CD4-positive, alpha-beta T cell treated with Interleukin-1 beta for 1 hour (primary cell): Measurements from ENCODE around the gene SRRT.
"Not testable (repeated sequence)": the region's sequence is repeated elsewhere in the genome, so short reads cannot be mapped to it uniquely, and the experiment has no call there.

Source experiments
- DNase-seq, 2 donors: peaks; one replicate each; pipeline ENCODE4 v3.0.0-alpha.2; 2020 to 2022

SRRT gene

DNA sequence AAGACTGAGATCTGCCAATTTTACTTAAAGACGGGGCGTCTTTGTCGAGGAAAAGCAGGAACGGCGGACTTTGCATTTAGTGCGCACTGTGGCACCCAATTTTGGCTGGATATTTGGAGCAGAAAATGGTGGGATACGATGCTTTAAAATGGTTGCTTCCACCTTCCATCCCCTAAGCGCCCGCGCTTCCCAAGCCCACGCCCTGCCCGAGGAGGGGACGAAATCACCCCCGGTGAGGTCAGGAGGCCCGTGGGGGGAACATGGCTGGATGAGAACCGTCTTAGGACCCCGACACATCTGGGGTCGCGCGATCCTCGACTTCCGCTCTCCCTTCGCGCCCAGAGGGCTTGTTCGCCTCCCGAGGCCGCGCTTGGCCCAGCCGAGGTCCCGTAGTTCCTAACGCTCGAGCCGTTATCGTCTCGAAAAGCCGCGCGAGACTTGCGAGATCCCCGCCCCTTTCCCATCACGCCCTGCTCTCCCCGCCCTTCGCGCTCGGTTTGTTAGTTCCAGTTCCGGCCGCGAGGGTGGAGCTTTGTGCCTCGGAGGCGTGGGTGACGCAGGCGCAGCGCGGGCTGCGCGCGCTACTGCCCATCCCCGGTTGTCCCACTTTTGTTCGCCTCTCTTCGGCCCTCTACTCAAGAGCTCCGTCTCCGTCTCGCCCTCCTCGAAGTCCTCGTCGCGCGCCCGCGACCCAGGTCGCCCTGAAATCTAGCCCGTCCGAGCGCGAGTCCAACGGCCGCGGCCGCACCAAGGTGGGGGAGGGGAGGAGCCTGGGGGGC, at the start of gene SRRT:
SRRT (plus strand) TSS at position 527 of the 779 bp plus-strand sequence. CDS start 488 bp downstream, outside the sequence.
- peak; percentile 97 to 98 for DNase-seq

DNA sequence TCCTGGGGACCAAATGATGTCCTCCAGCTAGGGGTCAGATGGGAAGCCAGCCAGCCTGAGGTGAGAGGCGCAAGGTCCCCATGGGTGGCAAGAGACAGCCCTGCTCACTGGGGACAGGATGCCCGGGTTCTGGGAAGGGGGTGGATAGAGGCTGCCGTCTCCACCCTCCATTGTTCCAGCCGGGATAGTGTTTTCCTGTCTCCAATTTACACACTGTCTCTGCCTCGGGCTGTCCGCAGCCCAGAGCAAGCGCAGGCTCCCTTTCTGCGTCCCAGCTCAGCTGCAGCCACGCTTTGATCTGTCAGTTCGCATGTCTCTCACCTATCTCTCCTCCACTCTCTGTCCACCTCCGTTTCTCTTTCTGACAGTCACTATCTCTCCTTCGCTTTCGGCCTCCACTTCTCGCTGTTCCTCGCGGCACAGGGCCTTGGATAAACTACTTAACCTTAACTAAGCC, 49.7 kb upstream of the SRRT start:
- no peak for DNase-seq

GRCh38 chr7:100825751-100826513, 49.0 kb upstream of the SRRT start:
- no peak for DNase-seq

GRCh38 chr7:100826514-100827329, 48.2 kb upstream of the SRRT start:
- DNase-seq = no peak

DNA sequence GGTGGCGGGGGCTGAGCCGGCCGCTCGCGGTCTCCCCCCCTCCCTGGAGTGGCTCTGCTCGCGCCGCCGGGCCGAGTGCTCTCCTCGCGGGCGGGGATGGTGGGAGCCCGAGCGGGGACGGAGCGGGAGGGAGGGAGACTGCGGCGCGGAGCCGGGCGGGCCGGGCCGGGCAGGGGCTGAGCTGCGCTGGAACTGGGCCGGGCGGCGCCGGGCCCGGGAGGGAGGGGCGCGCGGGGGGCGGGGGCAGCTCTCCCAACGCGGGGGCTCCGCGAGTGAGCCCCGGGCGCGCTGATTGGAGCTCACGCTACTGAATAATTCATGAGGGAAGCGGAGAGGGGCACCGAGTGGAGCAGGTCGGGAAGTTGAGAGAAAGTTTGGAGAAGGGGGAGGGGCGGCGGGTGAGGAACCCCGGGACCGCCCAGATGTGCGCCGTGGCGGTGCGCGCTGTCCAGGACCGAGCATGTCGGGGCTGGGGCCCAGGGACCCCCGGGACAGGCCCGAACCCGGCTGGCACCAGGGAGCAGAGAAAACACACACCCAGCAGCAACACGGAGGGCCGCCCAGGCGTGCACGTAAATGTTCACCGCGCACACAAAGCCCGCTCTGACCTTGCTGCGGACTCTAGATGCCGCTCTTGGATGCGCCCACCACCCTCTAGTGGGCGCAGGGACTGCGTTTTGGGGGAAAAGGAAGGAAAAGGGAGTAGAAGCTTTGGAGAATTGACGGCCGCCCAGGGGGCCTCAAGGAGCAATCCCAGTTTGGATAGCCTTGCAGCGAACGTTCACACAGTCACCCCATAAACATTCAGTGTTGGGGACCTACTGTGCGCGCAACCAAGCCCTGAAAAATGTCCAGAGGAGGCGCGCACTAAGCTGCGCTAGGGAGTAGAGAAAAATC, 47.3 kb upstream of the SRRT start, which contains the start of gene EPHB4:
EPHB4 (minus strand) TSS at position 194 of the 897 bp plus-strand sequence. CDS start 493 bp downstream, outside the sequence.
- no peak for DNase-seq

DNA sequence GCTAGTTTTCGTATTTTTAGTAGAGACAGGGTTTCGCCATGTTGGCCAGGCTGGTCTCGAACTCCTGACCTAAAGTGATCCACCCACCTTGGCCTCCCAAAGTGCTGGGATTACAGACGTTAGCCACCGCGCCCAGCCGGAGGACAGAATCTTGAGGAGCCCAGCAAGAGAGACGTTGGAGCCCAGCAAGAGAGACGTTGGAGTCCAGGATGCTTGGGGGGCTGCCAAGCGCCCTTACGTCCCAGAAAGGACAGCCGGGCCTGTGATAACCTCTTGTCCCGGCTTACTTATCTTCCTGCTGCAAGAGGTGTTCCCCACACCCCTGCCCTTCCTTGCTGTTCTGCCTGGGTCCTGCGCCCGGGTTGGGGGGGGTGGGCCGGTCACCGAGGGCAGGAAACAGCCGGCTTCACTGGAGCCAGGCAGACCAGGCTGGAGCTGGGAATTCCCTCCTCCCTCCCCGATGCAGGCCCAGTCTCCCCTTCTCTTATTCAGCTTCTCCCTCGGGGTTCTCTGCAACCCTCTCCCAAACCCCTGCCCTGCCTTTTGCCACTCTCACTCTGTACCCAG, 45.7 kb upstream of the SRRT start:
- DNase-seq = no peak

DNA sequence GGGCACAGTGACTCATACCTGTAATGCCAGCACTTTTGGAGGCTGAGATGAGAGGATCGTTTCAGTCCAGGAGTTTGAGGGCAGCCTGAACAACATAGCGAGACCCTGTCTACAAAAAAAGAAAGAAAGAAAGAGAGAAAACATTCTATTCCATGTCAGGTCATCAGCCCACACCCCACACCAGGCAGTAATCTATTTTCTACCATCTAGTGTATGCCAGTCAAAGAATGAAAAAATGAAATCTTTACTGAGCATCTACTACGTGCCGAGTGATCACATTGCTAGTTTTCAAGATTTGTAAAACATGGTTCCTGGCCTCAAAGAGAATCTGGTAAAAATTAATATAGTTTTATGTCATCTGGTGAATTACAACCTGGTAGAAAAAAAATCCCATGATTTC, 44.5 kb upstream of the SRRT start:
- DNase-seq = no peak

DNA sequence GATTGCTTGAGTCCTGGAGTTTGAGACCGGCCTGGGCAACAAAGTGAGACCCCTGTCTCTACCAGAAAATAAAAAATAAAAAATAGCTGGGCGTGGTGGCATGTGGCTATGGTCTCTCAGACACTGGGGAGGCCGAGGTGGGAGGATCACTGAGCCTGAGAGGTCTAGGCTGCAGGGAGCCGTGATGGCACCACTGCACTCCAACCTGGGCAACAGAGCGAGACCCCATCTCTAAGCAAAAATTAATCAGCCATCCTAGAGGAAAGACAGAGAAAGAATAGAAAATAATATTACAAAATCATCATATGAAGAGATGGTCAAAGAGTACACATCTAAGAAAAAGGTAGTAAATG, 42.6 kb upstream of the SRRT start:
- no peak for DNase-seq

- DNase-seq = no peak
Measured at GRCh38 chr7:100835903-100836811, 38.7 kb upstream of the SRRT start.

DNA sequence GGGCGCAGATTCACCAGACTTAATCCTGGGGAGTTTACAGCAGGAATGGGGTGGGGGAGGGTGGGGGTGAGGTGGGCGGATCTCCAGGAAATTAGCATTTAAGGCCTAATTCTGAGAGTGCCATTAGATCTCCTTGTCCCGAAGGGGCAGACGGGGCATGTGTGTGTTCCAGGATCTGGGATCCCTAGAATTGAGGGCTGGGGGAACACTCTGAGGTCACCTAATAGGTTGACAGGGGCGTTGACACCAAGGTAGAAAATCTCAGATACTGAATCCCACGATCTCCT, 38.1 kb upstream of the SRRT start:
- DNase-seq = no peak

- DNase-seq = peak; percentile 78 to 82
Measured at GRCh38 chr7:100837099-100837836, 37.6 kb upstream of the SRRT start.

- no peak for DNase-seq
Measured at GRCh38 chr7:100839361-100839760, 35.5 kb upstream of the SRRT start.

DNA sequence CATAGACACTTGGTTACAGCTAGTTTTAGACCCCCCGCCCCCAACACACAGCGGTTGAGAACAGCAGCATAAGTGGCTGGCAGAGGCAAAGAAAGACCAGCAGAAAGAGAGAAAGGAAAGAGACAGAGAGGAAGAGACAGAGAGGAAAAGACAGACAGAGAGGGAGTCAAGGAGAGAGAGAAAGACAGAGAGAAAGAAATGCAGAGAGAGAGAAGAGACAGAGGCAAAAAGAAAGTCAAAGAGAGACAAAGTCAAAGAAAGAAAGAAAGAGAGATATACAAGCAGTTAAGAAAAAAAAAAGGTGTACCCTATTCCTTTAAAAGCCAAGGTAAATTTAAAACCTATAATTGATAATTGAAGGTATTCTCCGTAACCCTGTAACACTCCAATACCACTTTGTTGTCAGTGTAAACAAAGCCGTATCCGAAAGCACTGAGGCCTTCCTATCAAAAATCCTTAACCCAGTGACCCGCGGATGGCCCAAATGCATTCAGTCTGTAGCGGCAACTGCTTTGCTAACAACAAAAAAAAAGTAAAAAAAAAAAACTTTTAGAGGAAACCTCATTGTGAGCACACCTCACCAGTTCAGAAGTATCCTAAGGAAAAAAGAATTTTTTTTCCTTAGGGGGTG, 34.3 kb upstream of the SRRT start:
- no peak for DNase-seq

DNA sequence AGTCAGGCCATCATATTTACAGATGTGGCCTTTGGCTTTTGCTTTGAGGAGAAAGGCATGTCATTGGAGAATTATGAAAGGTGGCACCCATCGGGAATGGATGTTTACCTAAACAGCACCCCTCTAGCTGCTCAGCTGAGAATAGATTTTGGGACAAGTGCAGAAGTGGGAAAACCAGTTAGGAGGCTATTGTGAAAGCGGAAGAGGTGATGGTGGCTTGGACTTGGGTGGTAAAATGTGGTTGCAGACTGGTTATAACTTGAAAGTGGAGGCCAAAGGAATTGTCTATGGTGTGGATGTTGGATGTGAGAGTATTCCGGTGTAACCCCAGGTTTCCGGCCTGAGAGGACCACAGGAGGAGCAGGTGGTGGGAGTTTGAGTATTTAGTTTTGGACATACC, 27.5 kb upstream of the SRRT start:
- DNase-seq = no peak

DNA sequence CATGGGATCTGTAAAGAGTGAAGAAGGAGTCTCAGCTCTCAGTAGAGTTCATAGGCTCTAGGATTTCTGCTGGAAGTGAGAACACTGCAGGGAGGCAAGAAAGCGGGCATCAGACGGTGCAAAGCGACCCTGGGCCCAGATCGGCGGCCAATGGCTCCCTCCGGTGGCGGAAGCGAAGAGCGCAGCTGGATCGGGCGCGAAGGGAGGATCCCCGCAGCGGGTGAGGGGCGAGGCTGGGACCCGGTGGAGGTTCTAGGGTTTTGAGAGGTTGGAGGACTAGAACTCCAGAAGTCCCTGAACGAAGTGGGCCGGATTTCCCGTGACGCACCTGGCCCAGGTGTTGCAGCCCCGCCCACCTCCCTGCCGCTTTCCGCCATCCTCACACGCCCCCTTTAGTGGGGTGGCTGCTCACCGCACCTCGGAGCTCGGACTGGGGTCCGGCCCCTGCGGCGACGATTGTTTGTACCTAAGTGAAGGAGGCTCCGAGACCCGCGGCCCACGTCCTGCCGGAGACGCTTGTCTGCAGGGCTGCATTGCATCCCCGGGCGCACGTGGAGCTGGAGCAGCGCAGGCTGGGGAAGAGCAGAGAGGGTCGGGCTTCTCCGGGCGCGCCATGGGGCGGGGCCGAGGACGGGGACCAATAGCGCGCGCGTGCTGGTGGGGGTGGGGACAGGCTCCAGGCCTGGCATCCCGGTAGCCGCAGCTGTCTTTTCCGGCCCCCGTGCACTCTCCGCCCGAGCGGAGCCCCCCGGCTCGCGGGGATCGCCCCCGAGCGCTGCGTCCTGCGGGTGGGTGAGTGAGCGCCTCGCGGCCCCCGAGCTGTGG, 22.6 kb upstream of the SRRT start, which contains the start of gene SLC12A9:
SLC12A9 (plus strand) TSS at position 666 of the 825 bp plus-strand sequence. CDS start 1,485 bp downstream, outside the sequence.
- peak; percentile 82 to 84 for DNase-seq

- no peak for DNase-seq
Measured at GRCh38 chr7:100854146-100854895, 20.6 kb upstream of the SRRT start.

GRCh38 chr7:100854899-100855298, 20.0 kb upstream of the SRRT start:
- not testable (repeated sequence) for DNase-seq

DNA sequence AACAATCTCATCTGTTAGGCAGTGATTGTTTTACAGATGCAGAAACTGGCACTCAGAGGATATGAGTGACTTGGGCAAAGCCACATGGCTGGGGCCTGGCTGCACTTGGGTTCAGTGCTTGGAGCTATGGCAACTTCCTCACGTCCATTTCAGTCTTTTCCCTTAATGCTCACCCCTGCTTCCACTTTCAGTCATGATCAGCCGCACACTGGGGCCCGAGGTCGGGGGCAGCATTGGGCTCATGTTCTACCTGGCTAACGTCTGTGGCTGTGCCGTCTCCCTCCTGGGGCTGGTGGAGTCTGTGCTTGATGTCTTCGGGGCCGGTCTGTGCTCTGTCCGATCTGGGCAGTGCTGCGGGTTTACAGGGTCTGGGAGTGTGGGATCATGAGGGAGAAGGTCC, 19.4 kb upstream of the SRRT start:
- DNase-seq = no peak
